Right lobe of liver (tissue), 4 donors: ENCODE results near the gene AFAP1.

Experiments
- CTCF ChIP-seq, 4 donors: fragments of 200-600 bp in 3 of 4; fragments of 450-650 bp in 1 of 4; IDR thresholded peaks; one replicate each; pipeline versions ENCODE4 v1.5.1 to v1.8.0; 2016 to 2022; ENCODE audit warnings: antibody characterized with exemption in 4 of 4, mild to moderate bottlenecking in 2 of 4
- POLR2A ChIP-seq: fragments of 450-650 bp; IDR thresholded peaks from one replicate; pipeline ENCODE4 v1.6.1; 2017; ENCODE audit warnings: antibody characterized with exemption, mild to moderate bottlenecking
- donor health status: DM: no; HTN: no; CAD: no.
- donor health status: DM: no; HTN: no; CAD: no.
- donor health status: DM: no; HTN: yes; CAD: no.

- no peak for TF ChIP-seq CTCF (IDR thresholded peaks at IDR 0.05)
- no peak for TF ChIP-seq POLR2A
Measured at GRCh38 chr4:7758476-7758875, 181.2 kb downstream of the AFAP1 start.
